Kidney (tissue), 14 donors: ENCODE results near the gene KICS2. TPM values are rescaled to one million over a fixed set of nuclear protein-coding genes. Genes with fewer than 3 reads are reported as not detected.

Experiments used
- DNase-seq, 5 donors: peaks; one replicate each; pipeline ENCODE4 v3.0.0-alpha.2; 2013 to 2020
- FAIRE-seq: peaks from 2 replicates; lab custom pipeline; 2012; peaks lifted over from hg19 to GRCh38; lab: Jason Lieb, UNC
- H3K27ac ChIP-seq, 2 donors: one replicate each; pipeline ENCODE4 v1.7.0; 2013; ENCODE audit warnings: low read depth in 2 of 2, low read length in 2 of 2, inconsistent platforms in 1 of 2
- H3K27me3 ChIP-seq: one replicate; pipeline ENCODE4 v1.7.1; 2013; ENCODE audit warnings: low read length, inconsistent platforms; ENCODE audit not compliant: control insufficient read depth, insufficient read depth
- H3K36me3 ChIP-seq, 3 donors: one replicate each; pipeline versions ENCODE4 v1.7.0 to v1.7.1; 2013; ENCODE audit warnings: low read length in 3 of 3, control low read depth in 1 of 3, inconsistent platforms in 1 of 3; ENCODE audit not compliant: insufficient read depth in 3 of 3, control insufficient read depth in 2 of 3
- H3K4me1 ChIP-seq, 3 donors: one replicate each; pipeline versions ENCODE4 v1.7.0 to v1.7.1; 2013; ENCODE audit warnings: low read length in 3 of 3, inconsistent platforms in 1 of 3, low read depth in 1 of 3; ENCODE audit not compliant: control insufficient read depth in 2 of 3, insufficient read depth in 2 of 3
- H3K4me3 ChIP-seq, 3 donors: one replicate each; pipeline versions ENCODE4 v1.7.0 to v1.8.1; 2013; ENCODE audit warnings: low read length in 3 of 3, control low read depth in 1 of 3, inconsistent platforms in 1 of 3
- H3K9ac ChIP-seq, 3 donors: one replicate each; pipeline versions ENCODE4 v1.7.0 to v1.7.1; 2013; ENCODE audit warnings: low read length in 3 of 3, control low read depth in 1 of 3, inconsistent platforms in 1 of 3
- H3K9me3 ChIP-seq, 3 donors: one replicate each; pipeline versions ENCODE4 v1.7.0 to v1.7.1; 2013; ENCODE audit warnings: low read length in 3 of 3, control low read depth in 1 of 3, inconsistent platforms in 1 of 3; ENCODE audit not compliant: control insufficient read depth in 2 of 3, insufficient read depth in 1 of 3
- CTCF ChIP-seq: IDR thresholded peaks from 3 replicates; pipeline ENCODE4 v1.5.1; 2012; ENCODE audit warnings: mild to moderate bottlenecking, moderate library complexity, borderline replicate concordance; ENCODE audit not compliant: insufficient read depth; ENCODE audit errors: extremely low read depth
- intact Hi-C: fragments of 100-400 bp; cut with DNase I; formaldehyde crosslinking; loops from one replicate; pipeline ENCODE4 v1.11.1; 2022
- polyA plus RNA-seq: library from polyadenylated mRNA; stranded (reverse); fragments of 350-450 nt; fragmentation: Illumina TruSeq; extraction: RNeasy Lipid Tissue Mini Kit (QIAGEN cat#74804); gene quantifications from one replicate; pipeline ENCODE4 v1.2.3, GENCODE V29; 2014; ENCODE audit warnings: low read depth, low replicate concordance; ENCODE audit not compliant: insufficient read depth
- total RNA-seq: library from RNA; stranded (reverse); fragmentation: NEBNext Ultra II Directional; extraction: Animal tissue kit (Norgen Biotek cat#: 25700); gene quantifications from one replicate; pipeline ENCODE4 v1.2.1, GENCODE V29; 2021
- donor health status: control.
- donor health status: control.
- donor health status: control.
- donor health status: control.
- donor health status: control.
- donor health status: DM: yes; HTN: yes; CAD: no.
- donor health status: Normal renal cell carcinoma (clear cell type).

Gene KICS2
- total and polyA plus RNA-seq, 2 donors from 2014 or later: 5.6 to 9.8 TPM

GRCh38 chr12:64194333-64195149 lies 27.6 kb downstream of the KICS2 start:
- Histone ChIP-seq H3K9me3 (no peaks in the 10 kb centered on the region), H3K27me3 (no peaks in the 10 kb centered on the region), H3K4me1 (no peaks in the 10 kb centered on the region), H3K36me3 (peaks cover 0 to 8% (median 5%) of the 10 kb centered on the region in 3 donors), H3K9ac (no peak overlapping the region), H3K4me3 (no peak overlapping the region), H3K27ac (no peak overlapping the region)
- intact Hi-C loops: no loop called here
- no peak for TF ChIP-seq CTCF
- DNase-seq (no peak), FAIRE-seq (no peak)

DNA sequence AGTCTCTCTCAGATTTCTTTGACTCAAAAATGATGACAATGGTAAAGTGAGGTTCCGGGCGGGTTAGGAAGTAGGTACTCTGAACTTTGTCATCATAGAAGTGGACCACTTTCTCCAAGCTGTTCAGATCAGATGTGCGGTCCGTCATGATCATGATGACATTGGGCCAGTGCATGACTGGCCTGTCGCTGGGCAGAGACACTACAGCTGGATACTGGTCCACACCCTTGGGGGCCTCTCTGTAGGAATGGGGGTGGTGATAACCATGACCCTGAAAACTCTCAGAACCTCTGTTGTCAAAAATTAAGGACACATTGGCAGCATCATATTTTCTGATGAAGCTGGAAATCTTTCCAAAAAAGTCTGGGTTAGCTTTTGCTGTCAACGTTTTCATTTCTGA lies 28.2 kb downstream of the KICS2 start:
- DNase-seq (no peak), FAIRE-seq (no peak)
- Histone ChIP-seq H3K9me3 (no peaks in the 10 kb centered on the region), H3K4me3 (no peak overlapping the region), H3K9ac (no peak overlapping the region), H3K27me3 (no peaks in the 10 kb centered on the region), H3K27ac (no peak overlapping the region), H3K36me3 (peaks cover 0 to 8% (median 5%) of the 10 kb centered on the region in 3 donors), H3K4me1 (no peaks in the 10 kb centered on the region)
- intact Hi-C loops: no loop called here
- no peak for TF ChIP-seq CTCF

DNA sequence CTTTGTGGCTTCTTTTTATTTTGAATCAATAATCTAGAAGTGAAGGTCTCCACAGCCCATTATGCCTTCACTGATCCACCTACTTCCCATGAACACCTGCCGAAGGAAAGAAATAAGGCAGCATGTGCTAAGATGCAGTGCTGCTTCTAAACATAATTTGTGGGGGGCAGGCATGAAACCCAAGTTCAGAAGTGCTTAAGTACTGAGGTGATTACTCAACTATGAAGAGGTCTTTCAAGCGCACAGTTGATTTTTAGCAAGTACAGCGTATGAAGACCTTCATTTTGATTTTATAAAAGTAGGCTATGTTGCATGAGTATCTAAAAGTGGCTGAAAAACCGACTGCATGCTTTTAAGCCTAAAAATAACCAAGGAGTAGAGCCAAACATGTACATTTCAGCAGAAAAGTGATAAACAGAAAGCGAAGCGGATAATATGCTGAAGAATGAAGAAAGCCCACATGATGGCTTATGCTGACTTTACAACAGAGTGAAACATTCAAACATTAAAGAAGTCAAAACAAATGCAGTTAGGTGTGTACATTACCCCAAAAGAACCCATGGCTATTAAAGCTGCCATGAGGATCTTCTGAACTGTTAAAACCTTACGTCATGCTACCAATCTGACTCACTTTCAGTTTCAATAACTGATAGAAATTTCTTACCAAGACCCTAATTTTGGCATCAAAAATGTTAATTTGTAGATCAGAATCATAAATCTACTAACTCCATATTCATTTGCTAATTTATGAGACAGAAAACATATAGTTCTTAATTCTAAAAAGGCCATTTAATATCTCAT lies 29.3 kb downstream of the KICS2 start:
- no peak overlapping the region for H3K4me3 ChIP-seq
- no peaks in the 10 kb centered on the region for H3K27me3 ChIP-seq
- H3K36me3 ChIP-seq: peaks cover 0 to 8% (median 5%) of the 10 kb centered on the region in 3 donors
- FAIRE-seq: no peak
- no peaks in the 10 kb centered on the region for H3K9me3 ChIP-seq
- no peaks in the 10 kb centered on the region for H3K4me1 ChIP-seq
- no peak for DNase-seq
- intact Hi-C loops: no loop called here
- TF ChIP-seq CTCF: no peak
- no peak overlapping the region for H3K9ac ChIP-seq
- H3K27ac ChIP-seq: no peak overlapping the region
